SK-N-SH (cell line): ENCODE results near the gene RRAD. TPM values are rescaled to one million over a fixed set of nuclear protein-coding genes. Genes with fewer than 3 reads are reported as not detected.

Source experiments
- CTCF ChIA-PET: fragments of 300-600, 350-600 bp; formaldehyde crosslinking; extraction: SDS; loops from one replicate; lab custom pipeline; 2021; lab: Yijun Ruan, JAX
- POLR2A ChIA-PET: fragments of 350-600 bp; sonication (Branson Sonifier 250); formaldehyde crosslinking; extraction: SDS; loops from one replicate; lab custom pipeline; 2020; ENCODE audit warnings: antibody characterized with exemption, inconsistent platforms; lab: Yijun Ruan, JAX
- DNase-seq: peaks from one replicate; pipeline ENCODE4 v3.0.0; 2012
- H2AFZ ChIP-seq: fragments of 200-600 bp; sonication (generic); 2 replicates; pipeline ENCODE4 v1.8.1; 2016; ENCODE audit warnings: antibody characterized with exemption, mild to moderate bottlenecking, low read depth
- H3F3A ChIP-seq: fragments of 200-600 bp; sonication (generic); replicated peaks from 2 replicates; pipeline ENCODE3; 2016; ENCODE audit warnings: antibody characterized with exemption, mild to moderate bottlenecking; ENCODE audit not compliant: insufficient read depth
- H3K27ac ChIP-seq, 2 experiments: fragments of 200-500 bp in 1 of 2; fragments of 200-600 bp in 1 of 2; sonication (Bioruptor generic) in 1 of 2; sonication (generic), shearing (Covaris generic) in 1 of 2; 2 replicates each; pipeline versions ENCODE4 v1.5.1 to v1.6.1; 2014 to 2016; ENCODE audit warnings: low read depth in 2 of 2, inconsistent platforms in 1 of 2, low read length in 1 of 2, mild to moderate bottlenecking in 1 of 2, mixed read lengths in 1 of 2
- H3K27me3 ChIP-seq: fragments of 200-600 bp; sonication (generic), shearing (Covaris generic); 2 replicates; pipeline ENCODE4 v1.6.1; 2016; ENCODE audit warnings: mixed run types; ENCODE audit not compliant: insufficient read depth
- H3K36me3 ChIP-seq, 2 experiments: fragments of 200-500 bp in 1 of 2; fragments of 200-600 bp in 1 of 2; sonication (Bioruptor generic) in 1 of 2; sonication (generic) in 1 of 2; replicated peaks in 1 of 2; 2 replicates each; pipeline versions ENCODE3 to v1.5.1; 2014 to 2016; ENCODE audit warnings: low read length in 1 of 2, mild to moderate bottlenecking in 1 of 2; ENCODE audit not compliant: insufficient read depth in 2 of 2, control insufficient read depth in 1 of 2
- H3K4me1 ChIP-seq, 2 experiments: fragments of 200-500 bp in 1 of 2; fragments of 200-600 bp in 1 of 2; sonication (Bioruptor generic) in 1 of 2; sonication (generic), shearing (Covaris generic) in 1 of 2; 2 replicates each; pipeline versions ENCODE4 v1.5.1 to v1.6.1; 2014 to 2016; ENCODE audit warnings: low read depth in 1 of 2, low read length in 1 of 2, mixed run types in 1 of 2; ENCODE audit not compliant: insufficient read depth in 2 of 2, control insufficient read depth in 1 of 2
- H3K4me2 ChIP-seq: fragments of 200-600 bp; sonication (generic), shearing (Covaris generic); 2 replicates; pipeline ENCODE4 v1.6.1; 2017; ENCODE audit warnings: mixed run types
- H3K4me3 ChIP-seq, 2 experiments: fragments of 200-500 bp in 1 of 2; fragments of 200-600 bp in 1 of 2; sonication (Bioruptor generic) in 1 of 2; sonication (generic), shearing (Covaris generic) in 1 of 2; 2 replicates each; pipeline versions ENCODE4 v1.5.1 to v1.8.1; 2014 to 2016; ENCODE audit warnings: low read depth in 2 of 2, inconsistent platforms in 1 of 2, low read length in 1 of 2, mild to moderate bottlenecking in 1 of 2, mixed read lengths in 1 of 2, moderate library complexity in 1 of 2
- H3K79me2 ChIP-seq: fragments of 200-600 bp; sonication (generic); 2 replicates; pipeline ENCODE4 v1.8.1; 2017; ENCODE audit warnings: mild to moderate bottlenecking; ENCODE audit not compliant: insufficient read depth
- H3K9ac ChIP-seq: fragments of 200-600 bp; sonication (generic); 2 replicates; pipeline ENCODE4 v1.6.1; 2017; ENCODE audit warnings: mixed run types
- H3K9me2 ChIP-seq: fragments of 200-600 bp; sonication (generic); 2 replicates; pipeline ENCODE4 v1.6.1; 2017; ENCODE audit warnings: mixed run types
- H3K9me3 ChIP-seq: fragments of 200-600 bp; sonication (generic); 2 replicates; pipeline ENCODE4 v1.6.1; 2017; ENCODE audit warnings: mixed run types, mild to moderate bottlenecking, moderate library complexity
- H4K20me1 ChIP-seq: fragments of 200-600 bp; sonication (generic); 2 replicates; pipeline ENCODE4 v1.6.1; 2017; ENCODE audit warnings: mild to moderate bottlenecking, mixed run types; ENCODE audit not compliant: insufficient read depth
- EP300 ChIP-seq, 2 experiments: IDR thresholded peaks; 2 replicates each; pipeline versions ENCODE4 v1.4.0 to v1.6.1; 2012; ENCODE audit warnings: borderline replicate concordance in 1 of 2, low read depth in 1 of 2, low read length in 1 of 2
- GATA2 ChIP-seq: sonication (generic); formaldehyde crosslinking; IDR thresholded peaks from 2 replicates; pipeline ENCODE4 v1.5.0; 2020; ENCODE audit warnings: mild to moderate bottlenecking, missing genetic modification reagents
- IRF3 ChIP-seq: fragments of 150-350 bp; IDR thresholded peaks from 2 replicates; pipeline ENCODE4 v1.6.1; 2016; ENCODE audit warnings: mild to moderate bottlenecking, low read depth, low read length
- JUND ChIP-seq: IDR thresholded peaks from 2 replicates; pipeline ENCODE4 v1.4.0; 2012
- NRF1 ChIP-seq: IDR thresholded peaks from 2 replicates; pipeline ENCODE4 v1.6.1; 2012; ENCODE audit warnings: low read depth, mild to moderate bottlenecking, low read length
- RCOR1 ChIP-seq: fragments of 150-350 bp; IDR thresholded peaks from 2 replicates; pipeline ENCODE4 v1.6.1; 2017; ENCODE audit warnings: antibody characterized with exemption, low read length
- REST ChIP-seq: IDR thresholded peaks from 2 replicates; pipeline ENCODE4 v1.6.1; 2012; ENCODE audit warnings: mild to moderate bottlenecking, low read depth, low read length, moderate library complexity
- SIN3A ChIP-seq: IDR thresholded peaks from 2 replicates; pipeline ENCODE4 v1.6.1; 2012; ENCODE audit warnings: low read depth, mild to moderate bottlenecking, low read length, moderate library complexity, borderline replicate concordance
- USF1 ChIP-seq: IDR thresholded peaks from 2 replicates; pipeline ENCODE4 v1.4.0; 2012; ENCODE audit warnings: low read depth, borderline replicate concordance
- WGBS: methylation state at CpG from one replicate; pipeline ENCODE4 v1.1.6; 2017; ENCODE audit warnings: low lambda C conversion rate; 5-methylcytosine and 5-hydroxymethylcytosine counted together
- polyA plus RNA-seq, 3 experiments: library from polyadenylated mRNA; depleted of rRNA; stranded (reverse); fragments of >200 nt; gene quantifications; 2 replicates each; pipeline ENCODE4 v1.2.3, GENCODE V29; 2012

Gene RRAD
- polyA plus RNA-seq, 1 of the 3 experiments (the other 2 are of a cell fraction) = 9.3 TPM

GRCh38 chr16:66899310-66899944 lies 25.9 kb downstream of the RRAD start:
- Histone ChIP-seq H3K36me3 (no peaks in the 10 kb centered on the region), H3K9ac (no peak overlapping the region; the same call in 1 of the 2 replicates), H3K4me1 (peaks cover 19% of the 10 kb centered on the region in 2 experiments), H3K4me2 (peak overlapping the region; percentile 52), H3K27me3 (no peaks in the 10 kb centered on the region), H3K9me2 (no peaks in the 10 kb centered on the region), H3F3A (peaks cover 3% of the 10 kb centered on the region), H3K79me2 (no peaks in the 10 kb centered on the region), H3K9me3 (no peaks in the 10 kb centered on the region), H2AFZ (0 out of 2 replicates have a peak overlapping the region, but pooled peaks have one; percentile 31), H3K4me3 (no peak overlapping the region), H4K20me1 (no peaks in the 10 kb centered on the region), H3K27ac (peak overlapping the region; percentile 43 to 53)
- DNase-seq = peak; percentile 18
- CTCF ChIA-PET = interaction anchor here (1.6 to 8.5 kb wide), 2 partner anchors 23 to 48 kb away, joined by 4 to 174 read pairs; partner anchors contain the start of genes CDH16 and RRAD
- POLR2A ChIA-PET = no interaction called here
- TF ChIP-seq GATA2 = no peak
- TF ChIP-seq IRF3 = no peak
- TF ChIP-seq SIN3A = no peak
- TF ChIP-seq EP300 (IDR thresholded peaks at IDR 0.05; ENCODE audit: borderline replicate concordance in 1 of 2, low read depth in 1 of 2, low read length in 1 of 2) = no peak
- TF ChIP-seq USF1 = no peak
- no peak for TF ChIP-seq REST
- TF ChIP-seq NRF1 = no peak
- WGBS = 97% methylated on average over 6 of the region's 6 CpGs

GRCh38 chr16:66898933-66899309 lies 26.4 kb downstream of the RRAD start:
- no peaks in the 10 kb centered on the region for H3K9me3 ChIP-seq
- no peak for DNase-seq

More at GRCh38 chr16:66898933-66899309, 26.4 kb downstream of the RRAD start:
- no peaks in the 10 kb centered on the region for H3K9me2 ChIP-seq
- no peaks in the 10 kb centered on the region for H3K36me3 ChIP-seq
- no peak overlapping the region for H3K4me3 ChIP-seq
- H3F3A ChIP-seq = peaks cover 3% of the 10 kb centered on the region
- peaks cover 19% of the 10 kb centered on the region in 2 experiments for H3K4me1 ChIP-seq
- H3K27ac ChIP-seq = no peak overlapping the region
- H3K9ac ChIP-seq = no peak overlapping the region
- no peaks in the 10 kb centered on the region for H3K27me3 ChIP-seq
- TF ChIP-seq JUND (no peak), RCOR1 (0 out of 2 replicates have a peak, but pooled peaks have one; percentile 24)
- H3K4me2 ChIP-seq = no peak overlapping the region
- no peaks in the 10 kb centered on the region for H3K79me2 ChIP-seq
- 60% methylated on average over 2 of the region's 2 CpGs for WGBS
- H2AFZ ChIP-seq = no peak overlapping the region
- POLR2A ChIA-PET = no interaction called here
- CTCF ChIA-PET = interaction anchor here (1.3 to 8.5 kb wide), 2 partner anchors 24 to 62 kb away, joined by 3 to 174 read pairs; partner anchors contain the start of genes CDH16, CES3 and RRAD
- H4K20me1 ChIP-seq = no peaks in the 10 kb centered on the region
